ENCODE measurements around the gene IRF2BPL. TPM values are rescaled to one million over a fixed set of nuclear protein-coding genes. Genes with fewer than 3 reads are reported as not detected.
A peak's percentile ranks its signal among the peaks of the same experiment; 100 is the strongest.

The IRF2BPL gene
- total RNA-seq, 6 experiments from 2014 or later: 11.7 to 18.1 (median 13.7) TPM

DNA sequence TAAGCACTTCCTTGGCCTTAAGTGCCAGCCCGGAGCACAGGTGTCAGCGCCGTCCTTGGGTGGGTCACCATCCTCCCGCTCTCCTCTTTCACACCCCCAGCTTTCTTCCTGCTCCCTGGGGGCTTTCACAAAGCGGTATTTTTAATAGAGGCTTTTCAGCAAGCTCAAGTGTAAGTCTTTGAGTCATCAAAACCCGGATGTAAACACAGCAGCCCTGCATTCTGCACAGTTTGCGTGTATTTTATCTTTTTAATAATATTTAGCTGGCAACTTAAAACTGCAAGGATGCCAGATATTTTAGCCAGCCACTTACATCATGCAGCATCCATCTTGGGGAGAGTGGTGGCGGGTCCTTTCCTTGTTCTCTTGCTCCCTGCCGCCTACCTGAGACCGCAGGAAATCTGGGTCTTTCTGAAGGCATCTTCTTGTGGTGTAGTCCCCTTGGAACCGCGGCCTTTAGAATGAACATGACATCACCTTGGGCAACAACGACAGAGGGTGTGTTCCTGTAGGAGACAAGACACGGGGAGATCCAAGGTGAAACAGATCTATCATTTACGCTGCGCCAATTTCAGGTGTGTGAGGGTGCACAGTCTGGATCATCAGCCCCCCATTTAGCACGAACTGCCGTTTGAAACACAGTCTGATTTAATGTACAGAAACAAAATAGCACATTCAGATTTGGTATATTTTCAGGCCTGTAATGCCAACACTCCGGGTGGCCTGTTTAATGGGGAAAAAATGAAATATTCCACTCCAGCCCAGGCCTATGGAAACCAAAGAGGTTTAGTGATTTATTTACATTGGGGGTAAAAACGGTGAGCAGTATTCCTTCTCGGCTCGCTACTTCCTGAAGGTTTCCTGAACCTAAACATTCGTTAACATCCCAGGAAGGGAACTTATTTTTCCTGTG lies 12.5 kb upstream of the IRF2BPL start:
- ATAC-seq (peak in 3 of 4 donors; percentile 0 to 5 (median 1)), DNase-seq (no peak)
- intact Hi-C loops (cut with DNase I): no loop called here

DNA sequence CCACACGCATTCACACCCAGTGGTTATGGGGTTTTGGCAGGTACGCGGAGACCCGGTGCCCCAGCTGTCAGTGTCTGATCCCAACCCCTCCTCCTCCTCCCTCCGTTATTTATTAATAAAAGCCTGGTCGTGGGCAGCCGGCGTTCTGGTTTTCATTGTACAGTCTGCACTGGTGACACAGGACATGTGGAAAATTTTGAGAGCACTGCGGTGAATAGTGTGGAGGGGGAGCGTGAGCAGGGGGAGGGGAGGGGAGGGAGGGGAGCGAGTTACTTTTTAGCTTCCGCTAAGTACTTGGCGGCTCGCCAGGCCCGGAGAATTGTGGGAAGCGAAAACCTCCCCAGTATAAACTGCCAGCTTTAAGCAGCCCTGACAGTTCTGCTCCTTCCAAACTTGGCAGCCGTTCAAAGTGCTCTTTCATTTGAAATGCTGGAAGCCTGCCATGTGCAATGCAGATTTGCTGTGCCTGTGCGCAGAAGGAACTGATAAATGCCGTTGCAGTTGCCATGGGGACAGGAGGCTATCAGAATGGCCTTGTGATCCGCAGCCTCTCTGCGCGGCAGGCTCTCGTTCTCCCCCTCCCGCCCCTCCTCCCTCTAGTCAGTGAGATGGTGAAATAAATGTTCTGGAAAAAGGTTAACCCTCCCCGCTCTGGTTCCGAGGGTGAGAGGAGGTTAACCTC lies 11.7 kb upstream of the IRF2BPL start:
- Histone ChIP-seq H3K9me3 (no peaks in the 10 kb centered on the region), H3K4me3 (peak overlapping the region in 2 of 3 donors; percentile 38 to 42), H3K4me1 (peaks cover 2 to 76% (median 54%) of the 10 kb centered on the region in 4 donors), H3K27me3 (no peaks in the 10 kb centered on the region), H3K27ac (peak overlapping the region; percentile 93 to 98 (median 96)), H3K36me3 (no peaks in the 10 kb centered on the region)
- ATAC-seq (peak; percentile 64 to 84 (median 76)), DNase-seq (peak; percentile 98 to 99 (median 99))
- WGBS (ENCODE audit: insufficient coverage, low coverage, low lambda C conversion rate, missing lambda C conversion rate): 2% methylated on average over 23 of the region's 26 CpGs
- peak; percentile 40 for TF ChIP-seq POLR2A (IDR thresholded peaks at IDR 0.05)
- TF ChIP-seq, protein P1, sequence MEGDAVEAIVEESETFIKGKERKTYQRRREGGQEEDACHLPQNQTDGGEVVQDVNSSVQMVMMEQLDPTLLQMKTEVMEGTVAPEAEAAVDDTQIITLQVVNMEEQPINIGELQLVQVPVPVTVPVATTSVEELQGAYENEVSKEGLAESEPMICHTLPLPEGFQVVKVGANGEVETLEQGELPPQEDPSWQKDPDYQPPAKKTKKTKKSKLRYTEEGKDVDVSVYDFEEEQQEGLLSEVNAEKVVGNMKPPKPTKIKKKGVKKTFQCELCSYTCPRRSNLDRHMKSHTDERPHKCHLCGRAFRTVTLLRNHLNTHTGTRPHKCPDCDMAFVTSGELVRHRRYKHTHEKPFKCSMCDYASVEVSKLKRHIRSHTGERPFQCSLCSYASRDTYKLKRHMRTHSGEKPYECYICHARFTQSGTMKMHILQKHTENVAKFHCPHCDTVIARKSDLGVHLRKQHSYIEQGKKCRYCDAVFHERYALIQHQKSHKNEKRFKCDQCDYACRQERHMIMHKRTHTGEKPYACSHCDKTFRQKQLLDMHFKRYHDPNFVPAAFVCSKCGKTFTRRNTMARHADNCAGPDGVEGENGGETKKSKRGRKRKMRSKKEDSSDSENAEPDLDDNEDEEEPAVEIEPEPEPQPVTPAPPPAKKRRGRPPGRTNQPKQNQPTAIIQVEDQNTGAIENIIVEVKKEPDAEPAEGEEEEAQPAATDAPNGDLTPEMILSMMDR (IDR thresholded peaks at IDR 0.05): no peak
- intact Hi-C loops (cut with DNase I): no loop called here

More for the DNA sequence above, 12.5 kb upstream of the IRF2BPL start:
- Histone ChIP-seq H3K4me3 (peak overlapping the region in 2 of 3 donors; percentile 22 to 38), H3K9me3 (no peaks in the 10 kb centered on the region), H3K27me3 (no peaks in the 10 kb centered on the region), H3K27ac (peak overlapping the region; percentile 92 to 98 (median 93)), H3K4me1 (peaks cover 2 to 84% (median 59%) of the 10 kb centered on the region in 4 donors), H3K36me3 (no peaks in the 10 kb centered on the region)
- TF ChIP-seq, protein P1 (IDR thresholded peaks at IDR 0.05): no peak
- TF ChIP-seq POLR2A (IDR thresholded peaks at IDR 0.05): no peak
- WGBS (ENCODE audit: insufficient coverage, low coverage, low lambda C conversion rate, missing lambda C conversion rate): 36% methylated on average over 22 of the region's 23 CpGs

DNA sequence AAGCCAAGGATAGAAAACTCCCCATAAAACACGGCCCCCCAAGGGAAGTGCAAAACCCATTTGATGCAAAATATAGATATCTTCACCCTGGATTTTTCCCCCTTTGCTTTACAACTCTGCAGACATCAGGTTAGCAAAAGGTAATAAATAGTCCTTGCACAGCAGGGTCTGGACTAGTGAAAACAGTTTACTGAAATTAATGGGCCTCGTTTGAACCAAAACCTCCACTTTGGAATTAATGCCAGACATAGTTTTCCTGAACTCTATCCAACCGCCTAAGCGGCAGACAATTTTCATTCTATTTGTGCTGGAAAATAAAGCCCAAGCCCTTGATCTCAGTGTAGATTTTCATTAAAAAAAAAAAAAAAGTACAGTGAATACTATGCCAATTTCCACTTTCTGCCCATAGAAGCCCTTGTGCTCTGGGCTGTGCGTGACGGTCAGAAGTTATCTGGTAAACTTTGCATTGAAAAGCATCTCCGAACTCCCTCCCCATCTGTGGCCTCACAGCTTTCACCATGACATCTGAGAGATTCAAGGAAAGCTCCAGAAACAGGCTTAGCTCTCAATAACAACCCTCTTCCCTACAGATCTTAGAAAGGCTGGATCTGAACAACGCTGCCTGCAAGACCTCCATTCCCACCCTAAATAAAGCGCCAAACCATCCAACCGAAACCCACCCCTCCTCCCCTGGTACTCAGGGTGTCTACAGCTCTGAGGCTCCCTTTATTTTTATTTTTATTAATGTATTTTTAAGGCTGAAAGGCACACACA lies 11.0 kb upstream of the IRF2BPL start:
- ATAC-seq: peak in 2 of 4 donors; percentile 1 to 4
- peak overlapping the region; percentile 93 to 98 (median 96) for H3K27ac ChIP-seq
- TF ChIP-seq, protein P1 (IDR thresholded peaks at IDR 0.05): no peak
- TF ChIP-seq POLR2A (IDR thresholded peaks at IDR 0.05): no peak
- WGBS (ENCODE audit: insufficient coverage, low coverage, low lambda C conversion rate, missing lambda C conversion rate): 12% methylated on average over 10 of the region's 10 CpGs
- H3K4me3 ChIP-seq: peak overlapping the region in 2 of 3 donors; percentile 38 to 42
- H3K9me3 ChIP-seq: no peaks in the 10 kb centered on the region
- no peaks in the 10 kb centered on the region for H3K36me3 ChIP-seq
- H3K27me3 ChIP-seq: no peaks in the 10 kb centered on the region
- intact Hi-C loops (cut with DNase I): no loop called here
- peaks cover 2 to 76% (median 53%) of the 10 kb centered on the region in 4 donors for H3K4me1 ChIP-seq
- DNase-seq: no peak

DNA sequence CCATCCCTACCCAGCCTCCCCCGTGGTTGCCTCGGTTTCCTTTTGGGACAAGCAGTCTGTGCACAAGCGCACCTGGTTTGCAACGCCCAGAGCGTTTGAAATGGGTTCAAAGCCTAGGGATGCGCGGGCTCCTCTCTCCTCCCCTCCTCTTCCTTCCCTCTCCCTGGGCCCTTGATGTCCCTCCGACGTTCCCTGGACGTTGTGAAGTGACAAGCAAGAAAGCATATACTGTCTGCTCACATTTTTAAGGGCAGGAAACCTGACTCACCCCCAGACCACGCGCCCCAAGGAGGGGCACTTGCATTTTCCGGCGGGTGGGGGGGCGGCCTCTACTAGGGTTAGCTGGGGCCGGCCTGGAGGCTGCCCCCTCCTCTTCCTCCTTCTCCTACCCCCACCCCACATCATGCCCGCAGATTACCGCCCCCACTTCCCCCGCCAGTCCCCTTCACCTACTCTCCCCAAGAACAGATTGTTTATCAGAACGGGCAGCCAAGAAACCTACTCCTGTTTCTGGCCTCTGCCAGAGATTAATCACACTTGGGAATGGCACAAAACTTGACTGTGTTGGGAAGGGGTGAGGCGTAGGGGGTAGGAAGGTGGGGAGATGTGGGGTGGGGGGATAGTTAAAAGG lies 9.5 kb upstream of the IRF2BPL start:
- no peaks in the 10 kb centered on the region for H3K36me3 ChIP-seq
- no peaks in the 10 kb centered on the region for H3K9me3 ChIP-seq
- H3K4me3 ChIP-seq: no peak overlapping the region
- H3K27me3 ChIP-seq: no peaks in the 10 kb centered on the region
- ATAC-seq (no peak), DNase-seq (peak in 1 of 3 donors; percentile 61)
- H3K4me1 ChIP-seq: peaks cover 2 to 68% (median 45%) of the 10 kb centered on the region in 4 donors
- intact Hi-C loops (cut with DNase I): no loop called here
- WGBS (ENCODE audit: insufficient coverage, low coverage, low lambda C conversion rate, missing lambda C conversion rate): 52% methylated on average over 16 of the region's 21 CpGs
- peak overlapping the region; percentile 74 to 99 (median 96) for H3K27ac ChIP-seq
- TF ChIP-seq, protein P1 (IDR thresholded peaks at IDR 0.05): no peak
- TF ChIP-seq POLR2A (IDR thresholded peaks at IDR 0.05): no peak
